Measurements from ENCODE around the gene MORN5. TPM values are rescaled to one million over a fixed set of nuclear protein-coding genes. Genes with fewer than 3 reads are reported as not detected.

Gene MORN5
- total RNA-seq, 1 donor from 2014 or later = not detected

GRCh38 chr9:122186777-122187470 is 27.2 kb downstream of the MORN5 start:
- no peak for DNase-seq (ENCODE audit: low spot score)
- no peak for ATAC-seq

DNA sequence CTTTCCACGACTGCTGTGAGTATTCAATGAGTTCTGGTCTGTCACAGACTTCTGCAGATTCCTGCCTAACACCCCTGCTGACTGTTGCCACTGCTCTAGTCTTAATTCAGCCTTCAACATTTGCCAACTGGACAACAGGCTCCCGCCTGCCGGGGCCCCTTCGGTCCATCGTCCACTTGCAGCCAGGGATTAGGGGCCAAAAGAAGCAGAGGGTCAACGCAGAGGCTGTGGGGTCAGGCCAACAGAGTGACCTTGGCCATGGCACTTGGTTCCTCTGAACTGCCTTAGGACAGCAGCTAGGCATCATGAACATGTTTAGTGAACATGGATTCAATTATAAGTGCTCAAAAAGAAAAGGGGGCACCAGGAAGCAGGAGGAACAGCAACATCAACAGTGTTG is 28.7 kb downstream of the MORN5 start:
- no peak for ATAC-seq
- DNase-seq (ENCODE audit: low spot score) = no peak

DNA sequence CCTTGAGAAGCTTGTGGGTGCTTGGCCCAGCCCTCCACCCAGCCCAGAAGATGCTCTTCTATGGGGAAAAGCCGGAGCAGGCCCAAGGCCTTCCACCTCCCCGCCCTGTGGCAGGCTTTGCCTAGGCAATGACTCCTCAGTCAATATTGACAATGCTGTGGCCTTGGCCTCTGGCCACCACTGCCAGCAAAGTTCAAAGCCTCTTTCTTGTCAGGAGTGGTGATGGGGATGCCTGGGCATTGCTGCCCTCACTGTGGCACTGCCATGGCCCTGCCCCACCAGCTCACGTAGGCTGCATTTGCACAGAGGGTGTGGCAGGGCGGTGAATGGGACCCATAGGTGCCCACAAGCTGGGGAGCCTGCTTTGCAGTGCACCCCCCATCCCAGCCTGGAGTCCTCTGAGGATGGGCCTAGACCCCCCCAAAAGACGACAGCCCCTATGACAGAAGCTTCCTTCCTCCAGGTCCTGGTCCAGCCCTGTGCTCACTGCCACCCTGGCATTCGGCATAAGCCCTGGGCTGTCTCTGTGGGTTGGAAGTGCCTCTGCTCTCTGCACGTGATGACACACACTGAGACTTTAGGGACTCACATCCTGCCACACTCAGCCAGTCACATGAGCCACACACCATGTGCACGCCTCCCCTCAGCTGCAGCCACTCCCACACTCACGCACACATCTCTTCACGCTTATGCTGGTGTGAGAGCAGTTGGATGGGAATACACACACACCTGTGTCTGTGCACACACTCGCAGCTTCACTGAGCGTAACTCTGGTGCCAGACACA is 31.1 kb downstream of the MORN5 start:
- no peak for DNase-seq (ENCODE audit: low spot score)
- ATAC-seq = peak; percentile 38

DNA sequence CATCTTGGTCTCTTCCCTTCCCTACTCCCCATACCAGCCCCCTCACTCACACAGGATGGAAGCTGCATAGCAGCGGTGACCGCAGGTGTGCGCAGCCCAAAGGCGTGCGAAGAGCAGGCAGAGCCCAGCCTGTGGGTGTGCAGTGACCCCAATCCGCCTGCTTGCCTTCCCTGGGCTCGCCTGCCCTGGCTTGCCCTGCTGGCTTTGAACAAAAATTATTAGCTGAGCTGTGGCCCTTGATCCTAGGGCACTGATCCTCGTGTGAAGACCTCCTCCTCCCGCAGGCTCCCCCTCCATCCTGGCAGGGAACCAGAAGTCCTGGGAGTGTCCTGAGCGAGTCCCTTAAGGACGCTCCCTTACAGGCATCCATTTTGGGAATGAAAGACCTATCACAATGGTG is 31.9 kb downstream of the MORN5 start:
- no peak for ATAC-seq
- no peak for DNase-seq (ENCODE audit: low spot score)

- ATAC-seq = no peak
- no peak for DNase-seq (ENCODE audit: low spot score)
Observed at GRCh38 chr9:122192261-122192875, 32.7 kb downstream of the MORN5 start.

DNA sequence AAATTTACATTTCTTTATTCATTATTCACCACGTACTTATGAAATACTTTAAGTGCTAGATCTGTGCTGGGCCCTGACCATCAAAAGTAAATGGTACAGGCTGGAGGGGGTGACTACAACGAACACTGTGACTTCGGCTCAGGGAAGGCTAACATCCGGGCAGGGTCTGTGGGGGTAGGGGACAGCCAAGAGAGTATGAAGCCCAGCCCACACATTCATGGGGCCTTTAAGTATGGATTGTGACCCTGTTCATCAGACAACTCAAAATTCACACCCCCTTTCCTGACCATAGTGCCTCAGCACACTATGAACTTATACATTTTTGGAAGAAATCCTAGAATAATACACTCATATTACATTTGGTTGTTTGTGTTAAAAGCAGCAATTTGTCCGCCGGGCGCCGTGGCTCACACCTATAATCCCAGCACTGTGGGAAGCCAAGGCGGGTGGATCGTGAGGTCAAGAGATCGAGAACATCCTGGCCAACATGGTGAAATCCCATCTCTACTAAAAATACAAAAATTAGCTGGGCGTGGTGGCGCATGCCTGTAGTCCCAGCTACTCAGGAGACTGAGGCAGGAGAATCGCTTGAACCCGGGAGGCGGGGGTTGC is 33.3 kb downstream of the MORN5 start:
- no peak for ATAC-seq
- DNase-seq (ENCODE audit: low spot score) = no peak

- DNase-seq (ENCODE audit: low spot score) = no peak
- no peak for ATAC-seq
Observed at GRCh38 chr9:122193651-122194050, 33.9 kb downstream of the MORN5 start.

- DNase-seq (ENCODE audit: low spot score) (no peak), ATAC-seq (no peak)
Observed at GRCh38 chr9:122195875-122196274, 36.2 kb downstream of the MORN5 start.

DNA sequence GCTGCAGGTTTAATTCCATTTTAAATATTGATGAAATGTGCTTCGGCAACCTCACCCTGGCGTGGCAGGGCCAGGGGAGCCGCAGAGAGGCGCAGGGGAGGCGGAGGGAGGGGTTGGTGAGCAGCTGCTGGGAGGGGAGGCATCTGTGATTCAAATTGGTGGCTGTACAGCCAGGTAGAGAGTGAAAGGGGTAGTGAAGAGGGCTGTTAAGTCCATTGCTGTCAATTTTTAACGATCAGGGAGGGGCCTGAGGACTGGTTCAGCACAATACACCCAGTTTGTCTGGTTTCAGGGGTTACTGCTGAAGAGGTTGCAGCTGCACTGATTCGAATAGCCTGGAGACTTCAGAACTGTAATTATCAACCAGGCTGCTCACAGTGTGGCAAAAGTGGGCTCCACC is 37.7 kb downstream of the MORN5 start:
- DNase-seq (ENCODE audit: low spot score) (no peak), ATAC-seq (no peak)

DNA sequence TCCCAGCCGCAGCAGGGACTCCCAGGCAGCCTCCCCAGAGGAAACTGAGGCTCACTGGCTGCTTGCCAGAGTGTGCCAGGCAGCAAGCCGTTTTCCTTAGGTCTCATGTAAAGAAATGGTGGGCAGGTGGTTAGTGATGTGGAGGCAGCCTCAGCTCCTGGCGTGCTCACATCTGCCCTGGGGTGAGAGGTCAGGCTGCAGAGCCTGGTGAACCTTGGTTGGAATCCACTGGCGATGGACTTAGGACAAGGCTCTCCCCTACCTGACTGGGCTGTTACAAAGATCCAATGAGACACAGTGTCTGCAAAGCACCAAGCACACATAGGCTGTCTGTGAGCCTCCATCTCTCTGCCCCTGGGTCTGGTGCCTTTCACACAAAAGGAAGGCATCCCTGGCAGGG is 38.2 kb downstream of the MORN5 start:
- no peak for DNase-seq (ENCODE audit: low spot score)
- peak; percentile 48 for ATAC-seq

DNA sequence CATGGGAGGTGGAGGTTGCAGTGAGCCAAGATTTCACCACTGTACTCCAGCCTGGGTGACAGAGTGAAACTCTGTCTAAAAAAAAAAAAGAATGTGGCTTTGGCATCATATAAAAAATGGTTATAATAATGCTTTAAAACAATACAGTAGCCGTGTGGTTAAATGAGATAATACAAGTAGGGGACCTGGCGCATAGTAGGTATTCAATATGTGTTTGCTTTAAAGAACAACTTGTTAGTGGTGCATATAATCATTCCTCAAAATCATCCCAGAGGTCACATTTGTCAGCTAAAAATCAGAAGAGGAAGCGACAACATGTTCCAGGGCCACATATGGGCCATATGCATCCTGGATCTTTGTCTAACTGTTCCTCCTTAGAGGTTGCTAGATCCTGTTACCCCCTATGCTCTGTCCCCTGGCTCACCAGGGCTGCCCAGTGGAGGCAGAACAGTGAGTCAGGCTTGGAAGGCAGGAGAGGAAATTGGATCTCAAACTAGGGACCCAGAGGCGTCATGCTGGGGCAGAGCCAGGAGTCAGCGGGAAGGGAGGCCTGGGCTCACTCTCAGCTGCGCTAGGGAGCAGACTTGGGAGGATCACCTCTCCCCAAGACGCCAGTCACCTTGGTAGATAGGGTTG is 41.4 kb downstream of the MORN5 start:
- no peak for DNase-seq (ENCODE audit: low spot score)
- ATAC-seq = no peak

DNA sequence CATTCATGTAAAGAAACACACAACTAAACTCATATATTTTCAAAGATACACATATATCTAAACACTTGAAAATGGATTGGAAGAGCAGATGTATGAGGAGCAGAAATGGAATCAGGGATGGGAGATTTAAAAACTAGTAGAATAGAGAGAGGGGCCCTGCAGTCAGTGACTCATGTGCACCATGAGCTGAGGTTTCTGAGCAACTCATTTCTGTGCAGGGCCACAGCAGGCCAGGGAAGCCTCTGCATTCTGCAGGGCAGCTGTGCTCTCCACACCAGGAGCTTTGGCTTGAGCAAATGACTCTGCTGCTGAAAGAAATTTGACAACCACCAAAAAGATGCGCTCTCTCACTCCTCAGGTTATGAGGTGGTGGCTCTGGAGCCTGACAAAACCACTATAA is 41.9 kb downstream of the MORN5 start:
- no peak for ATAC-seq
- no peak for DNase-seq (ENCODE audit: low spot score)

GRCh38 chr9:122202111-122202510 is 42.4 kb downstream of the MORN5 start:
- DNase-seq (ENCODE audit: low spot score) (no peak), ATAC-seq (no peak)

DNA sequence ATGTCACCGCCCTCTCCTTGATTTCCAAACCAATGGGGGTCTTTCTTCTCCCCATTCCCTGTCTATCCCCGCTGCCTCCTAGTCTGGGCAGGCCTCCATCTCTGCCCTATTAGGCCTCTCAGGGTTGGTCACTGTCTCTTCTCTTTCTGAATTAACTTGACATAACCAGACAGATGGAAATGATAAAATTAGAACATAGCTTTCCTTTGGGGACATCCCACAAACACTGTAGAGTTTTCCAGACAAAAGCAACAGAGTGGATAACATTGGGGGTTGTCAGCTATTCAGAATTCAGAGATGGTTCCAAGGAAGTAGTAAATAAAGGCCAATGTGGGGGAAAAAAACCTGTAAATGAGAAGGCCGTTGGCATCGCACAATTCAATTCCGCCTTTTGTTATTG is 44.3 kb downstream of the MORN5 start:
- ATAC-seq = no peak
- DNase-seq (ENCODE audit: low spot score) = no peak

GRCh38 chr9:122204491-122204890 is 44.8 kb downstream of the MORN5 start:
- DNase-seq (ENCODE audit: low spot score) (no peak), ATAC-seq (no peak)

DNA sequence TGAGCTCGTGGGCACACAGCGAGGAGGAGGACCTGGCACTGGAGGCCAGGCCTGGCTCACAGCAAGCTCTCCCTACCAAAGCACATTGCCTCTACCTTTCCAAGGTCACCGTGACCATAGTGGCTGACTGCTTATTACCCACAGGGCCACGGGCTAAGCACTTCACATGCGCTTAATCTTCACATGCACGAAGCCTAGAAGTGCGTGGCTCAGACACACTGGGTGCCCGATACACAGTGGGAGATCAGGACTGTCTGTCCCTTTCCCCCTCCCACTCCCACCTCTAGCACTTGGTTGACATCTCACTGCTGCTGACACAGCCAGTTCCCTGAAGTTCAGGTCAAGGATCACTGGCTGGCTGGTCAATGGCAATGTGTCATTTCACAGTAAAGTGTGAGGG is 45.5 kb downstream of the MORN5 start:
- DNase-seq (ENCODE audit: low spot score) (no peak), ATAC-seq (no peak)

DNA sequence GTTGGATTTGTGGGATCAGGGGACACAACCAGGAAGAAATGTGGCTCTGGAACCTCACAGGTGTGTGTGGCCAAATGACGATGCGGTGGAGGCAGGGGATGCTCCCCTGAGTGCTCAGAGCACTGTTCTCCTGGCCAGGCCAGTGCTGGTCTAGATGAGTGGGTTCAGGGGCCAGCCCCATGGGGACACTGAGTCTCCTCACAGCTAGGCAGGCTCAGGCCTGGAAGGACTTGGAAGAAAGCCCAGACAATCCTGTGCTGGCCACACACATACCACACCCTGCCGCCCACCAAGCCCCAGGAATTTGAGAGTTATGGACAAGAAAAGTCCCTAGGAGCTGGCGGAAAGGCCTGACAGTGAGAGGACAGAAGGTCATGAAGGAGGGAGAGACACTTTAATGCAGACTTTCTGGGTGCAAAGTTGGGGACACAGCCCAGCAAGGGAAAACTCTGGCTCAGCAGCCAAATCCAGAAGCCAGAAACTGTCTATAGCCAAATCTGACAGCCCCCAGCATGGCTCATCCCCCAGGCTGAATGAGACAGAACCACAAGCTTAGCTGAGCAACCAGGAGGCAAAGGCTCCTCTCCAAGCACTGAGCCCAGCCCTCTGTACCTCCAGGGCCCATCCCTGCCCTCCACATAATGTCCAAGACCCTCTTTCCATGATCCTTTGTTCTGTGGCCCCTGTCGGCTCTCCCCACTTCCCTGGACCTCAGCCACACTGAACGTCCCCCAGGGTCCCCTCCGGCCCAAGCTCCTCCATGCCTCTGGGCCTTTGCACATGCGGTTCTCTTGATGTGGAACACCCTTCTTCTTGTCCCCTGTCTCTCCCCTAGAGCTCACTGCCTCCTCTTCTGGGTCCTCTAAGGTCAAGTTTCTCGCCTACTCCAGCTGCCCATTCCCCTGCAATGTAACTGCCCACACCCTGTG is 46.7 kb downstream of the MORN5 start:
- no peak for DNase-seq (ENCODE audit: low spot score)
- ATAC-seq = no peak

DNA sequence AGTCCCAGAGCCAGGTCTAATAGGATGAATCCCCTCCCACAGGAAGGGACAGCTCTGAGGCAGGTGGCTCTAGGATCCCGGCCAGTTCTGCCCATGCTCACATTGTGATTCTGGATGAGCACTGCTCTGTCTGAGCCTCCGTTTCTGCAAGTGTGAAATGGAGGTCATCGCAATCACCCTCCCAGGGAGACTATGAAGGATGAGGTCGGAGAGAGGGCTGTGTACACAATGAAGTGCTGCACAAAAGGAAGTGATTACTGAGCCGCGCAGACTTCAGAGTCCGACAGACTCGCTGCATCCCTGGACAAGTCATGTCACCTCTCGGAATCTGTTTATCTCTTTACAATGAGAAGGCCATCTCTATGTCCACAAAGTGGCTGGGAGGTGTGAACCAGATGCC is 47.4 kb downstream of the MORN5 start:
- ATAC-seq = no peak
- DNase-seq (ENCODE audit: low spot score) = no peak

DNA sequence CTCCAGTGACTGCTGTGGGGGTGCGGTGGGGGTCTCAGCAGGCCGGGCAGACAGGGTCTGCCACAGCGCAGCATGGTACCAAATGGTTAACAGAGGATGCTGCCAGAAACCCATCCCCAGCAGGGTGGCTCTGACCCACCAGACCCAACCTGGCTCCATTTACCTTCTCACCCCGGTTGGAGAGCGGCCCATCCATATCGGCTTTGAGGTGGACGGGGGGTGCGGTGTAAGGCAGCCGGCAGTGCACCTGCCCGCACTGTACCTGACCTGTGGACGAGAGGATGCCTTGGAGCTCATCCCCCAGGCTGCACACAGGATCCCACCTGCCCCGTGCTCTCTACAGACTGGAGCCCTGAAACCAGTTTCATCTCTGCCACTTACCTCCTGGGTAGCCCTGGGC is 49.7 kb downstream of the MORN5 start:
- ATAC-seq = no peak
- no peak for DNase-seq (ENCODE audit: low spot score)

GRCh38 chr9:122212473-122213004 is 52.8 kb downstream of the MORN5 start:
- DNase-seq (ENCODE audit: low spot score) = no peak

More at GRCh38 chr9:122212473-122213004, 52.8 kb downstream of the MORN5 start:
- ATAC-seq = no peak
